PC-9 (cell line): ENCODE results near the gene FAM72A.
"Not testable (repeated sequence)": the region's sequence is repeated elsewhere in the genome, so short reads cannot be mapped to it uniquely, and the experiment has no call there.

ENCODE experiments used
- EZH2 ChIP-seq: fragments of 200-600 bp; sonication (generic); IDR thresholded peaks from 2 replicates; pipeline ENCODE4 v1.8.0; 2017; ENCODE audit warnings: antibody characterized with exemption, low read depth
- TF ChIP-seq, protein P1 (sequence below): fragments of 200-600 bp; sonication (generic); conservative IDR thresholded peaks from 2 replicates; pipeline ENCODE4 v1.6.1; 2017; ENCODE audit warnings: mixed run types, antibody characterized with exemption, mild to moderate bottlenecking, moderate library complexity

DNA sequence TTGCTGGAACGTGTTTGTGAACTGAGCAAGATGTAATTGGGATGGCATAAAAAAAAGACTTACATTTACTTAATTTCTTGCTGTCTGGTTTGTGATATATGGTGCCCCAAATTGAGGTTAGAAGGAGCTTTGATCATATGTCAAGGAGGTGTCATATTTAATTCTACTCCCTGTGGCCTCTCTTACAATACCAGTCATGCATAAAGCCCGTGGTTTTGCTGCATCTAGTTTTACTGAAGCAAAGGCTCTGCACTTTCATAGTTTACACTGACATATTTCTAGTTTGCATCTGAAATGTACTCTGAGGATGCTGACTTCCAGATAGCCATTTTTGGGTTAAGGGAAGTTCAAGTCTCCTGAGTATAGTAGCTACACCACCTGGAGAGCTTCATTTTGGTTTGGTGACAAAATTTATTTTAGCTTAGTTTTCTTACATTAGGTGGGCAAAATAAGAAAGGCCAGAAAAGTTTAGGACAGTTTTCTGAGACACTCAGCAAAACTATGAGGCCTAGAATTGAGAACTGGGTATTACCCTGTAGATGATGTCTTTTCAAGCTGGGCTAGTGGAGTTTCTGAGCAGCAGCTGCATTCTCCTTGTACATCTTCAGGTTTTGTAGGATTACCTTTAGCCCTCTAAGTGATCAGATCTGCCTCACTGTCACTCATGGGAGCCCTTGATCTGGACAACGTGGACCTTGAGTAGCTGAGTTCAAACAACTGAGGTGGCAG, 48.5 kb upstream of the FAM72A start:
- TF ChIP-seq, protein P1, sequence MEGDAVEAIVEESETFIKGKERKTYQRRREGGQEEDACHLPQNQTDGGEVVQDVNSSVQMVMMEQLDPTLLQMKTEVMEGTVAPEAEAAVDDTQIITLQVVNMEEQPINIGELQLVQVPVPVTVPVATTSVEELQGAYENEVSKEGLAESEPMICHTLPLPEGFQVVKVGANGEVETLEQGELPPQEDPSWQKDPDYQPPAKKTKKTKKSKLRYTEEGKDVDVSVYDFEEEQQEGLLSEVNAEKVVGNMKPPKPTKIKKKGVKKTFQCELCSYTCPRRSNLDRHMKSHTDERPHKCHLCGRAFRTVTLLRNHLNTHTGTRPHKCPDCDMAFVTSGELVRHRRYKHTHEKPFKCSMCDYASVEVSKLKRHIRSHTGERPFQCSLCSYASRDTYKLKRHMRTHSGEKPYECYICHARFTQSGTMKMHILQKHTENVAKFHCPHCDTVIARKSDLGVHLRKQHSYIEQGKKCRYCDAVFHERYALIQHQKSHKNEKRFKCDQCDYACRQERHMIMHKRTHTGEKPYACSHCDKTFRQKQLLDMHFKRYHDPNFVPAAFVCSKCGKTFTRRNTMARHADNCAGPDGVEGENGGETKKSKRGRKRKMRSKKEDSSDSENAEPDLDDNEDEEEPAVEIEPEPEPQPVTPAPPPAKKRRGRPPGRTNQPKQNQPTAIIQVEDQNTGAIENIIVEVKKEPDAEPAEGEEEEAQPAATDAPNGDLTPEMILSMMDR, result not testable (repeated sequence)
- not testable (repeated sequence) for TF ChIP-seq EZH2
